ENCODE data around the gene SPAG9. TPM values are rescaled to one million over a fixed set of nuclear protein-coding genes. Genes with fewer than 3 reads are reported as not detected.
A peak's percentile ranks its signal among the peaks of the same experiment; 100 is the strongest.

The SPAG9 gene
- total RNA-seq, 1 experiment from 2014 or later, result 144 TPM

GRCh38 chr17:51057534-51057933, 63.1 kb downstream of the SPAG9 start:
- CTCF ChIA-PET, result interaction anchor here (0.9 kb wide), 1 partner anchor 205 kb away, joined by 3 read pairs; no protein-coding TSS in a partner anchor
- peak overlapping the region; percentile 30; the same call in 1 of the 2 replicates for H3K27ac ChIP-seq (ENCODE audit: low read length)
- TF ChIP-seq POLR2AphosphoS5 (IDR thresholded peaks at IDR 0.05; ENCODE audit: low read depth, low read length), result no peak
- TF ChIP-seq CTCF (IDR thresholded peaks at IDR 0.05), result no peak
- no peak for TF ChIP-seq SIN3A (IDR thresholded peaks at IDR 0.05; ENCODE audit: borderline replicate concordance, insufficient read depth, low read depth, low read length)
- TF ChIP-seq REST (IDR thresholded peaks at IDR 0.05; ENCODE audit: insufficient read depth in 1 of 2, low read depth in 2 of 2, low read length in 1 of 2), result no peak
- TF ChIP-seq TCF7L2 (IDR thresholded peaks at IDR 0.05; ENCODE audit: low read depth, low read length), result no peak
- POLR2A ChIA-PET, result no interaction called here
- in situ Hi-C loops (cut with HindIII; ENCODE audit: low pct_unique_long_range_greater_than_20kb, low sequenced_read_pairs) (no loop called here), intact Hi-C loops (cut with micrococcal nuclease; ENCODE audit: unreplicated experiment) (loop anchor here (5.0 kb wide), 1 partner anchor 55 kb away; no protein-coding TSS in a partner anchor)
- DNase-seq (ENCODE audit: low read depth, low spot score), result no peak
- H3K9me3 ChIP-seq (ENCODE audit: control insufficient read depth, insufficient read depth, low read depth, low read length), result no peaks in the 10 kb centered on the region
- ATAC-seq, result no peak
- no peaks in the 10 kb centered on the region for H3K27me3 ChIP-seq (ENCODE audit: control insufficient read depth, insufficient read depth, low read length)
- peaks cover 11% of the 10 kb centered on the region for H3K4me1 ChIP-seq (ENCODE audit: control insufficient read depth, insufficient read depth, low read length)
- no TSS peak for BruUV-seq (replicated peaks)
- H3K4me3 ChIP-seq (ENCODE audit: low read depth in 2 of 2, low read length in 2 of 2), result no peak overlapping the region
- no peaks in the 10 kb centered on the region for H3K36me3 ChIP-seq (ENCODE audit: control insufficient read depth, insufficient read depth, low read length)

- TF ChIP-seq SIN3A (IDR thresholded peaks at IDR 0.05; ENCODE audit: borderline replicate concordance, insufficient read depth, low read depth, low read length) (no peak), CTCF (IDR thresholded peaks at IDR 0.05) (peak; percentile 74; the same call in 1 of the 2 replicates)
- Histone ChIP-seq H3K9me3 (ENCODE audit: control insufficient read depth, insufficient read depth, low read depth, low read length) (no peaks in the 10 kb centered on the region), H3K27ac (ENCODE audit: low read length) (peak overlapping the region; percentile 30; the same call in 1 of the 2 replicates), H3K4me3 (ENCODE audit: low read depth in 2 of 2, low read length in 2 of 2) (no peak overlapping the region), H3K27me3 (ENCODE audit: control insufficient read depth, insufficient read depth, low read length) (no peaks in the 10 kb centered on the region), H3K4me1 (ENCODE audit: control insufficient read depth, insufficient read depth, low read length) (peaks cover 11% of the 10 kb centered on the region), H3K36me3 (ENCODE audit: control insufficient read depth, insufficient read depth, low read length) (no peaks in the 10 kb centered on the region)
- CTCF ChIA-PET, result interaction anchor here (0.6 to 1.4 kb wide), 10 partner anchors 9 to 205 kb away, joined by 3 to 7 read pairs (median 3); partner anchors contain the start of gene NME1
- DNase-seq (ENCODE audit: low read depth, low spot score) (no peak), ATAC-seq (peak; percentile 81)
- intact Hi-C loops (cut with micrococcal nuclease; ENCODE audit: unreplicated experiment), result loop anchor here (5.0 kb wide), 1 partner anchor 55 kb away; no protein-coding TSS in a partner anchor
- POLR2A ChIA-PET, result interaction anchor here (0.6 kb wide), 1 partner anchor 191 kb away, joined by 4 read pairs; the partner anchor contains the start of gene TOB1
- in situ Hi-C loops (cut with HindIII; ENCODE audit: low pct_unique_long_range_greater_than_20kb, low sequenced_read_pairs), result no loop called here
- BruUV-seq (replicated peaks), result no TSS peak
Observed at GRCh38 chr17:51056813-51057510, 63.7 kb downstream of the SPAG9 start.

Measured in Panc1 (cell line).